HG02678 (cell line): ENCODE data around the gene HFE.

Experiments
- ATAC-seq: cut with Tn5 transposase; IDR thresholded peaks from one replicate; pipeline ENCODE4 v1.9.1; 2021; ENCODE audit warnings: mild to moderate bottlenecking, moderate library complexity; ENCODE audit not compliant: unreplicated experiment

The HFE gene

DNA sequence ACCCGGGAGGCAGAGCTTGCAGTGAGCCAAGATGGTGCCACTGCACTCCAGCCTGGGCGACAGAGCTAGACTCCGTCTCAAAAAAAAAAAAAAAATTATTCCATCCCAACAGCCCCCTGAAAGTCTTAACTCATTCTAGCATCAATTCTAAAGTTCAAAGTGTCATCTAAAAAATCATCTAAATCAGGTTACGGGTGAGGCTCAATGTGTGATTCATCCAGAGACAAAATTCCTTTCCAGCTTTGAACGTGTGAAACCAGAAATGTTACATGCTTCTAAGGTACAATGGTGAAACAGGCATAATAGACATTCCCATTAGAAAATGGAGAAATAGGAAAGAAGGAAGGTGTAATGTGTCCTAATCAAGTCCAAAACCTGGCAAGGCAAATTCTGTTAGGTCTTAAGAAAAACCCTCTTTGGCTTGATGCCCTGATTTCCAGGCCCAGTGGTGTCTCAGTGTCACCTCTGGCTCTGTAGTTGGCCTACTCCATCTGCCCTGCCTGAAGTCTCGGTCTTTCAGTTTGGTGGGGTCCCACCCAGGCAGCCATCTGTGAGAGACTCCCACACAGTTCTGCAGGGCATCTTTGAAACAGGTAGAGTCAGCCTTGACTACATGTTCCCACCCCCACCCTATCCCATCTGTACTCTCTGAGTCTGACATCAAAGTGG, 43.5 kb downstream of the HFE start:
- no peak for ATAC-seq

DNA sequence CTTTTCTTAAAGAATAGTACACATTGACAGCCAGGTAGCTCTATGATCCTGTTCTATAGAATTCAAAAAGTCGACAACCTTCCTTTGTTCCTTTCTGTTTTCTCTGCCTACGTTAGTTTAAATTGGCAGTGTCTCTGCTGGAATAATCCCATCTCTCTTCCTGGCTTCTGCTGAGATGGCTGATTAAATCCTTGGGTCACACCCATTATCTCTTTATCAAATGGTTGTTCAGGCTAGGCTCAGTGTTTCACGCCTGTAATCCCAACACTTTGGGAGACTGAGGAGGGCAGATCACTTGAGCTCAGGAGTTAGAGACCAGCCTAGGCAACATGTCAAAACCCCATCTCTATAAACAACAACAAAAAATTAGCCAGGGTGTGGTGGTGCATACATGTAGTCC, 44.4 kb downstream of the HFE start:
- ATAC-seq, result no peak

- ATAC-seq, result no peak
Measured at GRCh38 chr6:26133730-26134129, 46.5 kb downstream of the HFE start.

DNA sequence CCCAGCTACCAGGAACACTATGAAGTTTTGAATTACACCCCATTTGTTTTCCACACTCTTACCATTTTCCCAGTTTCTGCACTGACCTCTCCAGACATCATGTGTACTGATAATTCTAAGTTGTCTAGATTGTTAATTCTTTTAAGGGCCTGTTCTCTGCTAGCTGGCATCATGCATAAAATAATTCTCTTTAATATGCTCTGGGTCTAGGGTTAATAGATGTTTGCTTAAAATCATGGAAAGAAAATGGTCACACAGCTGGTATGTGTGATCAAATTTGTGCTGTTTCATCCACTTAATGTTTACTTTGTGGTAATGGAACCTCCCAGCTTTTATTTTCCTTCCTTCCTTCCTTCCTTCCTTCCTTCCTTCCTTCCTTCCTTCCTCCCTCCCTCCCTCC, 49.1 kb downstream of the HFE start:
- no peak for ATAC-seq

DNA sequence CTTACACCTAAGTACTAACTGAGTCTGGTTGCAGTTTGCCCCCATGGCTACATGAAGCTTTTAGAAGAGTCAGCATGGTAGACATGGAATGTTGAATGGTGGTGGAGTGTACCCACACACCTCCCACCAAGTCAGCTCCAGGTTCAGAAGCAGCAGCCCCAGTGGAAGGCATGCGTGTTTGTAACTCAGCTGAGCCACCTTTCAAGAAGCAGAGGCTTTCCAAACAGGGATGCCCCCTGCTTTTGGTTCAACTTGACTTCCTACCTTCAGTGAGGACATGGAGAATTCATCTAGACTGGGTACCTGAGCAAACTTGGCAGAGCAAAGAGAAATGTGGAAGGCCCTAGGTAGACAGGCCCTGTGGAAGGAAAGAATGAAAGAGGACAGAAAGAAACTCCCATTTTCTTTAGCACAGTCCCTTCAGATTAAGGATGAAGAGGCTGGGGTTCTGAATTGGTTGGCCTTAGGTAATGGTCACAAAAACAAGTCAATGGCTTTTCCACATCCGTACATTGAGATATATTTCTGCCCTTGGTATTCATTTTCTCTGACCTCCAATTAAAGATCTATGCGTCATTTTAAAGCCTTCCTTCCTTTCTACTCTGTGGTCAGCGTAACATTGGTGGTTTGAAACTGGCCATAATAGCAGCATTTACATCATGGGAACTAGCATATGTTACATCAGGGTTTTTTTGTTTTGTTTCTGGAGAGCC, 53.2 kb downstream of the HFE start:
- no peak for ATAC-seq

GRCh38 chr6:26140967-26141294, 53.7 kb downstream of the HFE start:
- no peak for ATAC-seq

DNA sequence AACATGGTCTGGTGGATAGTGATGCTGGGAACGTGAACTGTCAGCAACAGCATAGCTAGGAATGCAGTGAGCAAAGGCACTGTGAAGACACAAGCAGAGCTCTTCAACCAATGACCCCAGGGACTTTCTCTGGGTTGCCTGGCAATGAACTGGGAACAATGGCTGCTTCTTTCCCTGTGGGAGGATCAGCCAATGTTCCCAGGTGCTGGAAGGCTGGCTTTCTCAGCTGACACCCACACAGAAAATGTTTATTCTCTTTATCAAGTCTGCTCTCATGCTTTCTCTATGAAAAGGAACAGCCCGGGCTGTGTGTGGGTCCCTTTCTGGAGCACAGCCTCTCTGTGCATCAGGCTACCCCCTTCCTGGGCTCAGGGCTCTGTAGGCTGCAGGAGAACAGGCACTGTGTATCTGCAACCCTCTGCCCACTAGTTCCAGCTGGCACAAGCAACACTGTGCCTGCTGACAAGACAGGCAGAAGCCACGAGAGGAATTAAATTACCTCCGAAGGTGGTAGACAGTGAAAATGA, 54.2 kb downstream of the HFE start:
- ATAC-seq, result no peak

DNA sequence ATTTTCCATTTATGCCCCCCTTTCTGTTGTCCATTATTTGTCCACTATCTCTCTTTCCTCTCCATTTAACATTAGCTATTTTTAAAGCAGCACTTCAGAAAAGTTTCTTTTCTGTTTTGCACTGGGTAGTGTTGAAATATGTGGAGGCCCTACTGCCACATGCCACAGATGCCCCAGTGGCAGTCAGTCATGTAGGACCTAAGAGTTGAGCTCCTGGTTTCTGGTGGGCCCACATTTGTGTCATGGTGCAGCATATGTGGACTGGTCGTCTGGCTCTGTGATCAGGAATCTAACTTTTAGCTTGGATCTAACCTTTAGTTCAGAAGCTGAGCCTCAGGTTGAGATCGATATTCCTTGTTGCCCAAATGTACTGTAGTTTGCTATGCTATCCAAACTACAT, 54.8 kb downstream of the HFE start:
- ATAC-seq, result no peak
